ENCODE results near the gene ASTL.

ASTL gene

DNA sequence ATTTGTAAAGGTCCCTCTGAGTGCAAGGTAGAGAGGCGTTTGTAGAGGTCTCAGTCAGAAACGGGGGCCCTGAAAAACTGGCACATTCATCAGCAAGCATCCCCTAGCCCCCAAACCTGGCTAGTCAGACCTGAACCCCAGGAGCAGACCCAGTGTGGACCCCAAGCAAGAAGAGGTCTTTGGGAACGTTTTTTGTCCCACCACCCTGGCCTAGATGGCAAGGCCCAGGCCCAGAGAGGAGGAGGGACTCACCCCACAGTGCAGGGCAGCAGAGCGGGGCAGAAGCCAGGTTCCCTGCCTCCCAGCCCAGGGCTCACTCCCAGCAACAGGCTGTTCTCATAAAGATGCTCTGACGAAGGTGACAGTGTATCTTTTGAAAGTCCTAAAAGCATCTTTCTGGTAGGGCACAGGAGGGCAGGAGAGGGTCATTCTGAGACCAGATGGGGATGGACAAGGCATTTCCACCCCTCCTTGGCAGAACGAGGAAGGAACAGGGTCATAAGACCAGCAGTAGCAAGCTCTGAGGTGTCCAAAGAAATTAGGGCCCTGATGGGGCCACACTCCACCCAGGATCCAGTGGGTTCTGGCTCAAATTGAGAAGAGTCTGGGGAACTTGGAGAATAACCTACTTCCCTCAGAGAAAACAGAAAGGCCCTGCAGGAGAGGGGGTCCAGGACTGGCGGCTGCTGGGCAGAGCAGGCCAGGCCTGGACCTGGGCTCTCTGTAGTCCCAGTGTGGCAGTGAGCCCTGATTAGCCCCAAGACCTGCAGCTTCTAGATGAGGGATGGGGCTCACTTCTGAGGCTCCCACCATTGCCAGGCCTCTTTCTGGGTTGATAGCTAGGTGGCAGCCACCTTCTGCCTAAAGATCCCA is 40.1 kb downstream of the ASTL start (continued):
- TF ChIP-seq SP7 (tag by site-specific recombination; IDR thresholded peaks at IDR 0.05) (no peak), ZNF211 (tag by site-specific recombination; IDR thresholded peaks at IDR 0.05; ENCODE audit: low read depth) (no peak), ZNF549 (tag by site-specific recombination; IDR thresholded peaks at IDR 0.05) (no peak), GFI1B (tag by site-specific recombination; IDR thresholded peaks at IDR 0.05) (no peak), ZBTB1 (tag by site-specific recombination; IDR thresholded peaks at IDR 0.05) (no peak), ZNF133 (tag by site-specific recombination; IDR thresholded peaks at IDR 0.05) (no peak), ZNF660 (tag by site-specific recombination; IDR thresholded peaks at IDR 0.05) (no peak), ZNF394 (tag by site-specific recombination; IDR thresholded peaks at IDR 0.05; ENCODE audit: borderline replicate concordance) (no peak)
- TF ChIP-seq, protein P1, sequence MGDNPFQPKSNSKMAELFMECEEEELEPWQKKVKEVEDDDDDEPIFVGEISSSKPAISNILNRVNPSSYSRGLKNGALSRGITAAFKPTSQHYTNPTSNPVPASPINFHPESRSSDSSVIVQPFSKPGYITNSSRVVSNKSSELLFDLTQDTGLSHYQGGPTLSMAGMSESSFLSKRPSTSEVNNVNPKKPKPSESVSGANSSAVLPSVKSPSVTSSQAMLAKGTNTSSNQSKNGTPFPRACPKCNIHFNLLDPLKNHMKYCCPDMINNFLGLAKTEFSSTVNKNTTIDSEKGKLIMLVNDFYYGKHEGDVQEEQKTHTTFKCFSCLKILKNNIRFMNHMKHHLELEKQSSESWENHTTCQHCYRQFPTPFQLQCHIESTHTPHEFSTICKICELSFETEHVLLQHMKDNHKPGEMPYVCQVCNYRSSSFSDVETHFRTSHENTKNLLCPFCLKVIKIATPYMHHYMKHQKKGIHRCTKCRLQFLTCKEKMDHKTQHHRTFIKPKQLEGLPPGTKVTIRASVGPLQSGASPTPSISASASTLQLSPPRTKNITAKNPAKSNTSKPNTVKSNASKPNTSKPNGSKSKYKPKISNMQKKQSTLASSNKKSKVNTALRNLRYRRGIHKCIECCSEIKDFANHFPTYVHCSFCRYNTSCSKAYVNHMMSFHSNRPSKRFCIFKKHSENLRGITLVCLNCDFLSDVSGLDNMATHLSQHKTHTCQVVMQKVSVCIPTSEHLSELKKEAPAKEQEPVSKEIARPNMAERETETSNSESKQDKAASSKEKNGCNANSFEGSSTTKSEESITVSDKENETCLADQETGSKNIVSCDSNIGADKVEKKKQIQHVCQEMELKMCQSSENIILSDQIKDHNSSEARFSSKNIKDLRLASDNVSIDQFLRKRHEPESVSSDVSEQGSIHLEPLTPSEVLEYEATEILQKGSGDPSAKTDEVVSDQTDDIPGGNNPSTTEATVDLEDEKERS (tag by site-specific recombination; IDR thresholded peaks at IDR 0.05) = no peak
- TF ChIP-seq, protein P2, sequence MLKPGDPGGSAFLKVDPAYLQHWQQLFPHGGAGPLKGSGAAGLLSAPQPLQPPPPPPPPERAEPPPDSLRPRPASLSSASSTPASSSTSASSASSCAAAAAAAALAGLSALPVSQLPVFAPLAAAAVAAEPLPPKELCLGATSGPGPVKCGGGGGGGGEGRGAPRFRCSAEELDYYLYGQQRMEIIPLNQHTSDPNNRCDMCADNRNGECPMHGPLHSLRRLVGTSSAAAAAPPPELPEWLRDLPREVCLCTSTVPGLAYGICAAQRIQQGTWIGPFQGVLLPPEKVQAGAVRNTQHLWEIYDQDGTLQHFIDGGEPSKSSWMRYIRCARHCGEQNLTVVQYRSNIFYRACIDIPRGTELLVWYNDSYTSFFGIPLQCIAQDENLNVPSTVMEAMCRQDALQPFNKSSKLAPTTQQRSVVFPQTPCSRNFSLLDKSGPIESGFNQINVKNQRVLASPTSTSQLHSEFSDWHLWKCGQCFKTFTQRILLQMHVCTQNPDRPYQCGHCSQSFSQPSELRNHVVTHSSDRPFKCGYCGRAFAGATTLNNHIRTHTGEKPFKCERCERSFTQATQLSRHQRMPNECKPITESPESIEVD (tag by site-specific recombination; IDR thresholded peaks at IDR 0.05) = no peak
- TF ChIP-seq, protein P3, sequence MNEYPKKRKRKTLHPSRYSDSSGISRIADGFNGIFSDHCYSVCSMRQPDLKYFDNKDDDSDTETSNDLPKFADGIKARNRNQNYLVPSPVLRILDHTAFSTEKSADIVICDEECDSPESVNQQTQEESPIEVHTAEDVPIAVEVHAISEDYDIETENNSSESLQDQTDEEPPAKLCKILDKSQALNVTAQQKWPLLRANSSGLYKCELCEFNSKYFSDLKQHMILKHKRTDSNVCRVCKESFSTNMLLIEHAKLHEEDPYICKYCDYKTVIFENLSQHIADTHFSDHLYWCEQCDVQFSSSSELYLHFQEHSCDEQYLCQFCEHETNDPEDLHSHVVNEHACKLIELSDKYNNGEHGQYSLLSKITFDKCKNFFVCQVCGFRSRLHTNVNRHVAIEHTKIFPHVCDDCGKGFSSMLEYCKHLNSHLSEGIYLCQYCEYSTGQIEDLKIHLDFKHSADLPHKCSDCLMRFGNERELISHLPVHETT (tag by site-specific recombination; IDR thresholded peaks at IDR 0.05) = no peak

DNA sequence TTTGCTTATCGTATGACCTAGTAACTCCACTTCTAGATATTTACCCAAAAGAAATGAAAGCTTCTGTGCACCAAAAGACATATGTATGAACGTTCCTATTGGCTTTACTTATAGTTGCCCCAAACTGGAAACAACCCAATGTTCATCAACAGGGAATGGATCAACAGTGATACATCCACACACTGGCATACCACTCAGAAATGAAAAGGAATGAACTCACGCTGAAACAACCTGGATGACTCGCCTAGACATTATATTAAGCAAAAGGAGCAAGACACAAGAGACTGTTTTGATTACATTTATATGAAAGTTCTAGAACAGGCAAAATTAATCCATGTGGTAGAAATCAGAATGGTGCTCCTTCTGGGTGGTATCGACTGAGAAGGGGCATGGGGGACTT is 40.9 kb downstream of the ASTL start:
- Histone ChIP-seq H3K36me3 (ENCODE audit: control insufficient read depth in 2 of 2, insufficient read depth in 1 of 2, low read length in 2 of 2) (no peaks in the 10 kb centered on the region), H3K27ac (ENCODE audit: extremely low read depth, low read depth, low read length) (no peak overlapping the region), H3K9me3 (ENCODE audit: control insufficient read depth, insufficient read depth, low read depth, low read length) (no peaks in the 10 kb centered on the region), H3K4me1 (ENCODE audit: control insufficient read depth, insufficient read depth, low read length) (no peaks in the 10 kb centered on the region), H3K4me3 (ENCODE audit: low read depth, low read length) (no peak overlapping the region)
- ChIA-PET POLR2A (no interaction called here), CTCF (interaction anchor here (0.6 to 1.4 kb wide), 2 partner anchors 20 to 33 kb away, joined by 4 read pairs; no protein-coding TSS in a partner anchor)
- TF ChIP-seq OVOL3 (tag by site-specific recombination; IDR thresholded peaks at IDR 0.05) = no peak
- no peak for TF ChIP-seq ZNF23 (tag by site-specific recombination; IDR thresholded peaks at IDR 0.05; ENCODE audit: borderline replicate concordance)
- TF ChIP-seq, protein P4, sequence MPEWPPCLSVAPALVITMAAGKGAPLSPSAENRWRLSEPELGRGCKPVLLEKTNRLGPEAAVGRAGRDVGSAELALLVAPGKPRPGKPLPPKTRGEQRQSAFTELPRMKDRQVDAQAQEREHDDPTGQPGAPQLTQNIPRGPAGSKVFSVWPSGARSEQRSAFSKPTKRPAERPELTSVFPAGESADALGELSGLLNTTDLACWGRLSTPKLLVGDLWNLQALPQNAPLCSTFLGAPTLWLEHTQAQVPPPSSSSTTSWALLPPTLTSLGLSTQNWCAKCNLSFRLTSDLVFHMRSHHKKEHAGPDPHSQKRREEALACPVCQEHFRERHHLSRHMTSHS (tag by site-specific recombination; IDR thresholded peaks at IDR 0.05) = no peak
- TF ChIP-seq EGR2 (tag by site-specific recombination; IDR thresholded peaks at IDR 0.05; ENCODE audit: low read depth) = no peak
- TF ChIP-seq ZNF157 (tag by site-specific recombination; IDR thresholded peaks at IDR 0.05) = no peak
- TF ChIP-seq ZFHX2 (tag by site-specific recombination; conservative IDR thresholded peaks at IDR 0.05) = no peak
- TF ChIP-seq ZNF211 (tag by site-specific recombination; IDR thresholded peaks at IDR 0.05; ENCODE audit: low read depth) = no peak
- no peak for TF ChIP-seq ZBTB20 (tag by site-specific recombination; IDR thresholded peaks at IDR 0.05)
- TF ChIP-seq ZNF510 (tag by site-specific recombination; IDR thresholded peaks at IDR 0.05; ENCODE audit: insufficient replicate concordance) = no peak
- no peak for TF ChIP-seq ZNF707 (tag by site-specific recombination; IDR thresholded peaks at IDR 0.05)

Data from HEK293 (cell line).